Pulmonary artery endothelial cell (primary cell): Measurements from ENCODE around the gene SASH3. TPM values are rescaled to one million over a fixed set of nuclear protein-coding genes. Genes with fewer than 3 reads are reported as not detected.

Source experiments
- total RNA-seq: library from RNA; depleted of rRNA; stranded (reverse); fragments of >200 nt; gene quantifications from 2 replicates; pipeline ENCODE4 v1.2.3, GENCODE V29; 2014

Gene SASH3
- total RNA-seq, 1 donor from 2014 or later: not detected

Other genes starting within 250 kb of the SASH3 start
- 14.6 and 16.3 TPM in 2 replicates for gene OCRL, start 239.7 kb upstream of the SASH3 start, total RNA-seq
- gene APLN, start 125.0 kb upstream of the SASH3 start, total RNA-seq: 83.9 and 224 TPM in 2 replicates
- gene XPNPEP2, start 41.0 kb upstream of the SASH3 start, total RNA-seq: not detected in 2 replicates
- 17.4 and 19.7 TPM in 2 replicates for gene ZDHHC9, start 63.9 kb downstream of the SASH3 start, total RNA-seq
- 23.5 and 30.0 TPM in 2 replicates for gene UTP14A, start 126.2 kb downstream of the SASH3 start, total RNA-seq
- gene BCORL1, start 202.7 kb downstream of the SASH3 start, total RNA-seq: 1.4 and 2.0 TPM in 2 replicates